ENCODE results near the gene PDE2A.

PDE2A gene
- 0.71 to 8.4 (median 2.5) reads per million in 17 experiments for total RNA-seq

- DNase-seq, result peak in 1 of 4 experiments; percentile 26
These were observed at the start of gene PDE2A for GRCh38 chr11:72673943-72674828. Gene PDE2A (minus strand): TSS chr11:72674422. CDS start chr11:72674207, 215 bp downstream.

DNA sequence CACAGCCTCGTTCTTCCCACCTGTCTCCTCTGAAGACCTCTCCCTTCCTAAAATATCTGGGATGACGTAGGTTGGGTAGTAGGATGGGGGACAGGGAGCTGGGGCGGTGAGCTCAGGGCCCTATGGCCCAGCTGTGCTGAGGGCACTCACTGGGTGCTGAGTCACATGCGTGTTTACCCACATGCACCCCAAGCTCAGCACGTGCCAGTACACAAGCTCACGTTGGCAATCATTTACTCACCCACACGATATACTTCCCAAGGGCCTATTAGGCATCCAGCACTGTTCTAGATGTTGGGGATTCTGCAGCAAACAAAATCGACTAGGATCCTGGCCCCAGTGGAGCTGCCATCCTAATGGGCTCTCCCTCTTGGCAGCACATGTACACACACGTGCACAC, 49.3 kb upstream of the PDE2A start:
- peak; percentile 71 to 85 (median 78) for DNase-seq

- DNase-seq, result peak; percentile 94 to 97 (median 96)
These were observed 48.0 kb upstream of the PDE2A start for GRCh38 chr11:72722050-72722748.

DNA sequence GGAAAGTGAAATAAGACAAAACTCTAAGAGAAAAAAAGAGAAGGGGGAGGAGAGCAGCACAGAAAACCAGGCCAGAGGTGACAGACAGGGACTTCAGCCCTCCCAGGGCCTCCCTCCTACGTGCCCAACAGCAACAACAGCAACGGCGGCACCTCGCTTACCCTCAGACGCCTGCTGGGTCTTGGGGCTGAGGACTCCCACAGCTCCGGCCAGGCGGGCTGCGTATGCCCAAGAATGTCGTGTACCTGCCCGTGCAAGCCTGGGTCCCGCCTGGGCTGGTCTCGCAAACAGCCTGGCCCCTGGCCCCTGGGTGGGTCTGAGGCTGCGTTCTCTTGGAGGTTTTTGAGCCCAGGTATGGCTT, 47.4 kb upstream of the PDE2A start:
- DNase-seq, result peak; percentile 59 to 80 (median 72)

DNA sequence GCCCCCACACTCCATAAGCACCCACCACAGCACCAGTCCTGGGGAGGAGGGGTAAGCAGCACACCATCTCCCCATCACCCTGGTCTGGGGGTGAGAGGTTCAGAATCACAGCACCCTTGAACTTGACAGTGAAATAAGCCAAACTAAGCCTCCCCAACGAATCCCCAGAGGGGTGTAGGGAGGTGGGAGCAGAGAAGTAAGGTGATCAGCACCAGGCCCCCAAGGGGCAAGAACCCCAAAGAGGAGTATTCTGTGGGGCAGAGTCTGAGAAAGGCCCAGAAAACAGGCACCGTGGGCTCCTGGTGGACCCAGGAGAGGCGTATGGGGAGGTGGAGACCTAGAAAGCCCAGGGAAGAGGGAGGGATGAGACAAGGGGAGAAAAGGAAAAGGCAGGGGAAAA, 47.1 kb upstream of the PDE2A start:
- no peak for DNase-seq

DNA sequence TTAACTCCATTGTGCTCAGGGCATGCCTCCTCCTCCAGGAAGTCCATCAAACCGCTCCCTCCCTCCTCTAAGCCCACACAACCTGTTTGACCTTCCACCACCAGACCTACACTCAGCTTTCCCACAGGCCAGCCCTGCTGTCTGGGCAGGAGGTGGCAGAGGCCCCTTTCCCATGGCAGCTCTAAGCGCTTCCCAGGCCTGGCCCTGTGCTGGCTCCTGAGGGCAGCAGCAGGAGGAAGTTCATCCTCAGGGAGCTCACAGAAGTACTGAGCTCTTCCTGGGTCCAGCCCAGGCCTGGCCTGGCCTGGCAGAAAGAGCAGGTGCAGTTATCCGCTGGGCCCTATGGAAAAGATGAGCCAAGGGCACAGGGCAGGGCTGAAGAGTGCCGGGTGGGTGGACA, 46.6 kb upstream of the PDE2A start:
- DNase-seq, result peak in 3 of 4 experiments; percentile 55 to 71 (median 56)

DNA sequence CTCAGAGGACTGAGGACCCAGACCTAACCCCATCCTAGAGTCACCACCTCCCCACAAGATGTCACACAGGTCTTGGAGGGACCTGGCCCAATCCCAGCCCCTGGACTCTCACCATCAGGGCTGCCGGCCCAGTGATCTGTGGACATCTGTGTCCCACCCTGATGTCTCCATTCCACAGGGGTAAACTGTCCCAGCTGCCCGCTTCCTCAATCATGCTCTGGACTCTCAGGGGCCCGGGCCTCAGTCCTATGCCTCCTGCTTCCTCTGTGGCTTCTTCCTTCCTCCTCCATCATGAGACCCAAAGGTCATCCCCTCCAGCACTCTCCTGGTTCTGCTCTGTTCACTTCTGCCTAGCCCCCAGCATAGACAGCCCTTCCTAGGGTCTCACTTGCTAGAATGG, 45.8 kb upstream of the PDE2A start:
- peak; percentile 74 to 86 (median 84) for DNase-seq

GRCh38 chr11:72719551-72719950, 45.3 kb upstream of the PDE2A start:
- no peak for DNase-seq

- DNase-seq, result peak; percentile 59 to 77 (median 64)
These were observed 44.9 kb upstream of the PDE2A start for GRCh38 chr11:72719144-72719543.

DNA sequence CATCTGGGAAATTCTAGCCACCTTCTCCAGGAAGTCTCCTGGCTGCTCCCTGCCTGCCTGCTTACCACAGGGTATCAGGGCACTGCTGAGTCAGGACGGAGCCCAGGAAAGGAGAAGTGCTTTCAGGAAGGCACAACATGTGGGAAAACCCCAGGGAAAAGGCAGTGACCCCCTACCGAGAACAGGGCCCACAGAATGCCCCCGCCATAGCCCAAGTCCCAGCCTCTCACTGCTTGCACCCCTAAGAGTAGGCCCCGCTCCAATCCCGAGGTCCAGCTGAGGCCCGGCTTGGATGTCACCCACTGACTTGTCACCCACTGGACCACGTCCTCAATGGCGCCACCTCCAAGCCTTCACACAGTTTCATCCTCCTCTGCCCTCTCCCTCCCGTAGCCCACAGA, 43.9 kb upstream of the PDE2A start:
- peak; percentile 72 to 87 (median 84) for DNase-seq

GRCh38 chr11:72716788-72717435, 42.7 kb upstream of the PDE2A start:
- no peak for DNase-seq

DNA sequence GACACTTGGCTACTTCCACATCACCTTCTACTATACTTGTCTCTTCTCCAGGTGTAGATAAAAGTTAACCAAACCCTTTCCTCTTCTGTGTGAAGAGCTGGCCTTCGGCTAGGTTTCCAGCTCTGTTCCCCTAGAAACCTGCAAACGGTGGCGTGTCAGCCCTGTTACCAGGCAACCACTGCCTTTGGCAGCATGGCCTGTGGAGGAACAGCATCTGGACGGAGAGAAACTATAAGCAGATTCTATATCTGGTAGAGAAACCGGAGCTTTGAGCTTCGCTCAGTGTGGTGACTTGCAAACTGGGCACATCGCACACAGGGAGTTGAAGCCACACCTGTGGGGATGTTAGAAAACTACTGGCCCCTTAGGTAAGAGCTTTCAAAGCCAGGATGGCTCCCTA, 42.1 kb upstream of the PDE2A start:
- DNase-seq, result no peak

DNA sequence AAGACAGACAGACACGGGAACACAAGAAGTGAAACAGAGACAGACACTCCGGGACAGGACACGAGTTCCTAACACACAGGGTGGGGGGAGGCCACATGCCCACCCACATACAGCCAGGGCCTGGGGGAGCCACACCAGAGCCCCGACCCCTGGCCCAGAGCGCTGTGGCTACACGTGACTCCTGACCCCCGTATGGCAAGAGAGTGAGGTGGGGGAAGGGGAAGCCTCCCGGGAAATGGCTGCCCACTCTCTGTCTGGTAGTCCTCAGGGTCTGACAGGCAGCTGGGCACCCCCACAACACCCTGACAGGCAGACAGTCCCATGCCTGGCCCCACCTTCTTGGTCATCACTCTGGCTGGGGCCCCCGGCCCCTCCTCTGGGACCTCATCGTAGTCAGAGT, 38.6 kb upstream of the PDE2A start:
- DNase-seq, result peak in 2 of 4 experiments; percentile 50 to 51

DNA sequence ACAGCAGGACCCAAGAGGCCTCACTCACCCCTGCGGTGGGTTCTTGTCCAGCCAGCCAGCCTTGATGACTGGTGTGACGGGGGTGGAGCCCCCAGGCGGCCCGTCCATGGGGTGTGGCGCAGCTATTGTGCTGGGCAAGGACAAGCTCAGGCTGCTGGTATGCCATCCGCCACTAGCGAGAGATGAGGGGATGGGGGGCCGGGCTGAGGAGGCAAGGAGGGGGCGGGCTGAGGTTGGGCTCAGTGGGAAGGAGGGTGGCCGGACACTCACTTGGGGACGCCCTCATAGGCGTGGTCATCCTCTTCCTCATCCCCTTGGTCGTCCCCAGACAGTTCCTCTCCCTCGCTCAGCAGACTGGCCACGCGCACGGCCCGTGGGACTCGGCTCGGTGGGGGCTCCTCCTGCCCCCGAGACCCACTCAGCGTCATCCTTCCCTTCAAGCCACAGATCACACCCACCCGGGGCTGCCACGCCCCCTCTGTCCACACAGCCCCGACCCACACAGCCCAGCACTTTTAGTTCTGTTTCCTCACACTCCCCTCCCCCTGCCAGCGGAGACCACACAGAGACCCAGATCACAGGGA, 38.0 kb upstream of the PDE2A start:
- DNase-seq, result peak; percentile 91 to 96 (median 96)

DNA sequence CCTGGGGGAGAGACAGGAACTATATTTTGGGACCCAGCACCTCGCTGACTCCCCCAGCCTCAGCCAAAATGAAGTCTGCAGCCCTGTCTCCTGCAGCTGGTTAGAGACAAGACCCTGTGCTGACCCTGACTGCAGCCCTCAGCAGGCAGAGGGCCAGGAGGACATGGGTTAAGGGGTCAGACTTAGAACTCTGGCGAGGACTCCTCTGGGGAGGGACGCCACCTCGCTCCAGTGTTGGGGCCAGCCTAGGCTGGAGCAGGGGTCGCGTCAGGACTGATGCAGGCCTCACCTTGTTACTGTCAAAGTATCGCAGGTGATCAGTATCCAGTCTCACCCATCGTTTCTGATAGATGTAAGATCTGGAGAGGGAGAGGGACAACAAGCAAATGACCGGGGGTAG, 36.9 kb upstream of the PDE2A start:
- no peak for DNase-seq

DNA sequence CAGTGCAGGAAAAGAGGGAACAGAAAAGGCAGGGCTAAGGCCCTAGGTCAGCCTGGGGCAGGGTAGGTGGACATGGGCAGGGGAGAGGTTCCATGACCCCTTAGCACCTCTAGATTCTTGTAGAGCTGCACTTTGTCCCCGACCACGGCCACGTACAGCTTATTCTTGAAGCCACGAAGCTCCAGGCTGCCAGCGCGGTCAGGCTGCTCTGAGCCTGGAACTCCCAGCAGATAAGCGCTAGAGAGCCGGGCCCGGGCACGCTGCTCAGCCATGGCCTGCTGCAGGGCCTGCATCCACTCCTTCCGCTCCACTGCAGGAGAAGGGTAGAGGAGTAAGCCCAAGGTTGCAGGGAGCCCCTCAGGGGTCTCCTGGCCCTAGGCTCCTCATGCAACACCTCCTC, 36.1 kb upstream of the PDE2A start:
- no peak for DNase-seq

DNA sequence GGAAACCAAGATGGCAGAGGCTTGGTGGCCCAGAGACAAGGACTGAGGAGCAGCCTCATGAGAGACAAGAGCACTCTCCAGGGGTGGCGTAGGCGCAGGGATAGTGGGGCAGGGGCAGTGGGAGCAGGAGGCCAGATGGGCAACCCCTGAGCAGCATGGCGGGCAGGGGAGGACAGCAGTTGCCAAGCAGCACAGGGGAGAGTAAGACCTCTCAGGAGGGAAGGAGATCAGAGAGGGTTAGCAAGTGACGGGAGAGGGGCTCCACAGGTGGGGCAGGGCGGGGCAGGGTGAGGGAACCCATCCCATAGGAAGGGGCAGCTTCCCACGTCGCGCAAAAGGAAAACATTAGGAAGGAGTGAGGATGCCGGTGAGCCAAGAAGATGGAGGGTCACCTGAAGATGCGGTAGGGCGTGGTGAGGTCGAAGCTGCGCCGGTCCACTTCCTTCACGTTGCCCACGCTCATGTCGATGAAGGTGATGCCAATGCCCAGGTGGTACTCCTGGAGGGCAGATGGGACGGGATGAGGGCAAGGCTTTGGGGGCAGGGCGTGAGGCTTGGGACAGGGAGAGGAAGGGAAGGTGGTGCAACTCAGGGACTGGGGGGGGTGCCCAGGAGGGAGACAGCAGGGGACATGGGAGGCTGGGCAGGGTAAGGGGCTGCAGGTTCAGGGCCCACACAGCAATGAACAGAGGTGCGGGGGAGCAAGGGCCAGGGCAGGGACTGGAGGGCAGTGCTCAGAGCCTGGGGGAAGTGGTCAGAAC, 35.4 kb upstream of the PDE2A start:
- DNase-seq, result no peak

GRCh38 chr11:72707032-72707431, 32.8 kb upstream of the PDE2A start:
- DNase-seq, result no peak

GRCh38 chr11:72706579-72706978, 32.4 kb upstream of the PDE2A start:
- no peak for DNase-seq

DNA sequence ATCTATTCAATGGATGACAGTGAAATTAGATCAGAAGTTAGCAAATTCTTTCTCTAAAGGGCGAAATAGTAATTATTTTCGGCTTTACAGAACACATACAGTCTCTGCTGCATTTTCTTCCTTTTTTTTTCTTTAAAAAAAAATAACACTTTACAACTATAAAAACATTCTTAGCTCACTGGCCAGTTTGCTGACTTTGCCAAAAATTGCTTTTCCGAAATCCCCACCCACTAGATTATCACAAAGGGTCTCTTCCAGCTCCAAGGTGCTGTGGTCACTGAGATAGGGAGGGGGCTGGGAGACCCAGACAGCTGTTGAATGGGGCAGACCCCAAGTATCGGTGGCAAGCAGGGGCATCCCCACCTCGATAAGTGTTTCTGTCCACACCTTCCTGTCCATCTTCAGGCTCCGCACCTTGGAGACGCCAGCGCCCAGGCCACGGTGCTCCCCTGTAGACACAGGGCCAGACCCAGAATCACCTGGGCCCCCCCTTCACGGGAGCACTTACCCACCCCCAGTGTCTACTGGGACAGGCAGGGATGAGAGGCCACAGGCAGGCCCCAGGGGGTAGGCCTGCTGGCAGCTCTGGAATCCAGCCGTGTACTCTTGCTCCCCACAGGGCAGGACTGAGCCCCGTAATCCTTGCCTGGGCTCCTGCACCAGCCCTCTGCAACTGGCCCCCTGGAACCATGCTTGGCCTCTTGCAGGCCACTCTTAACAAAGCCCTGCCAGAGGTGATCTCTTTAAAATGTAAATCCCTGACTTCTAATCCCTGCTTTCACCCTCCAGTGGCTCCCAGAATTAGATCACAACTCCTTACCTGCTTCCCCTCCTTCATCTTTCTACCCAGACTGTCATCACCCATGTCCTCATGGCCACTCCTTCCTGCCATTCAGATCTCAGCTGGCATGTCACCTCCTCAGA, 31.5 kb upstream of the PDE2A start:
- no peak for DNase-seq

GRCh38 chr11:72704783-72705265, 30.6 kb upstream of the PDE2A start:
- no peak for DNase-seq
